Activated naive CD8-positive, alpha-beta T cell treated with anti-CD3 and anti-CD28 coated beads for 36 hours (primary cell): ENCODE data around the gene CCL17. TPM values are rescaled to one million over a fixed set of nuclear protein-coding genes. Genes with fewer than 3 reads are reported as not detected.
A peak's percentile ranks its signal among the peaks of the same experiment; 100 is the strongest.
"Not testable (repeated sequence)": the region's sequence is repeated elsewhere in the genome, so short reads cannot be mapped to it uniquely, and the experiment has no call there.

Experiments used
- DNase-seq: peaks from one replicate; pipeline ENCODE4 v3.0.0; 2021
- H3K27ac Mint-ChIP-seq: one replicate; pipeline ENCODE4 v1.8.0; 2022; ENCODE audit warnings: mild to moderate bottlenecking, moderate library complexity, mixed read lengths
- H3K27me3 Mint-ChIP-seq: one replicate; pipeline ENCODE4 v1.8.0; 2022; ENCODE audit warnings: mild to moderate bottlenecking, mixed read lengths
- H3K36me3 Mint-ChIP-seq: one replicate; pipeline ENCODE4 v1.8.0; 2021; ENCODE audit warnings: mild to moderate bottlenecking, mixed read lengths
- H3K4me1 Mint-ChIP-seq: one replicate; pipeline ENCODE4 v1.8.0; 2021; ENCODE audit warnings: mixed read lengths
- H3K4me3 Mint-ChIP-seq: one replicate; pipeline ENCODE4 v1.8.0; 2022; ENCODE audit warnings: mild to moderate bottlenecking, moderate library complexity, mixed read lengths
- H3K9me3 Mint-ChIP-seq: one replicate; pipeline ENCODE4 v1.8.0; 2022; ENCODE audit warnings: mixed read lengths
- total RNA-seq, 2 experiments: library from RNA; stranded (reverse); gene quantifications; one replicate each; pipeline ENCODE4 v1.2.3, GENCODE V29; 2021

CCL17 gene
- total RNA-seq, 2 experiments from 2014 or later: not detected

- no peaks in the 10 kb centered on the region for H3K9me3 Mint-ChIP-seq
- peaks cover 5% of the 10 kb centered on the region for H3K27me3 Mint-ChIP-seq
- peaks cover 9% of the 10 kb centered on the region for H3K4me1 Mint-ChIP-seq
- no peak for DNase-seq
- no peak overlapping the region for H3K4me3 Mint-ChIP-seq
- H3K27ac Mint-ChIP-seq: no peak overlapping the region
- no peaks in the 10 kb centered on the region for H3K36me3 Mint-ChIP-seq
Measured at GRCh38 chr16:57386381-57386951, 18.1 kb upstream of the CCL17 start.

GRCh38 chr16:57387598-57388354 lies 16.8 kb upstream of the CCL17 start:
- peaks cover 5% of the 10 kb centered on the region for H3K27me3 Mint-ChIP-seq
- no peaks in the 10 kb centered on the region for H3K9me3 Mint-ChIP-seq
- no peak overlapping the region for H3K4me3 Mint-ChIP-seq
- peaks cover 7% of the 10 kb centered on the region for H3K4me1 Mint-ChIP-seq
- no peak for DNase-seq
- no peaks in the 10 kb centered on the region for H3K36me3 Mint-ChIP-seq
- H3K27ac Mint-ChIP-seq: peak overlapping the region; percentile 7

DNA sequence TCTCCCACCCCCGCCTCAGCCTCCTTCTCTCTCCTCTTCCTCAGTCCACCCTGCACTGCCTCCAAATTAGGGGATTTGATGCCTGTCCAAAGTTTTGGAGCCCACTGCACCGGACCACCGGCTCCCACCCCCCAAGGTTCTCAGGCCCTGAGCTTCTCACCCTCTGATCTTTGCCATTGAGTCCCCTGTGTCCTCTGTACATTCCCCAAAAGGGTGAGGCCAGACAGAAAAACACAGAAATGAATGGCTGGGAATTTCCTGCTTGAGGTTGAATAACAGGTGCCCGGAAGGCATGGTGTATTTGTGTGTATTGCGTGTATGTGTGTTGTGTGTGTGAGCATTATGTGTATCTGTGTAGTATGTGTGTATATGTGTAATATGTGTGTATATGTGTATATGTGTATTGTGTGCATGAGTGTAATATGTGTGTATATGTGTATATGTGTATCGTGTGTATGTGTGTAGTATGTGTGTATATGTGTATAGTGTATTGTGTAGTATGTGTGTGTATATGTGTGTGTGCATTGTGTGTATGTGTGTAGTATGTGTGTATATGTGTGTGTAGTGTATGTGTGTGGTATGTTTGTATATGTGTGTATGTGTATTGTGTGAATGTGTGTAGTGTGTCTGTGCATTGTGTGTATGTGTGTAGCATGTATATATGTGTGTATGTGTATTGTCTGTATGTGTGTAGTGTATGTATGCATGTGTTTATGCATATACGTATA lies 16.0 kb upstream of the CCL17 start:
- no peak overlapping the region for H3K27ac Mint-ChIP-seq
- DNase-seq: no peak
- no peak overlapping the region for H3K4me3 Mint-ChIP-seq
- H3K36me3 Mint-ChIP-seq: no peaks in the 10 kb centered on the region
- H3K27me3 Mint-ChIP-seq: peaks cover 5% of the 10 kb centered on the region
- peaks cover 7% of the 10 kb centered on the region for H3K4me1 Mint-ChIP-seq
- no peaks in the 10 kb centered on the region for H3K9me3 Mint-ChIP-seq

DNA sequence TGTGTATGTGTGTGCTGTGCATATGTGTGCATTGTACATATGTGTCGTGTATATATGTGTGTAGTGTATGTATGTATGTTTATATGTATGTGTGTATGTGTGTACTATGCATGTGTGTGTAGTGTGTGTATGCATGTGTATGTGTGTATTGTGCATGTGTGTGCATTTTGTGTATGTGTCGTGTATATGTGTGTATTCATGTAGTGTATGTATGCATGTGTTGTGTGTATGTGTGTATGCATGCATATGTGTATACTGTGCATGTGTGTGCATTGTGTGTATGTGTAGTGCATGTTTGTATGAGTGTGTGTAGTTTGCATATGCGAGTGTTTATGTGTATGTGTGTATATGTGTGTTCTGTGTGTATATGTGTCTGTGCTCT lies 15.5 kb upstream of the CCL17 start:
- Mint-ChIP-seq H3K27ac (no peak overlapping the region), H3K9me3 (no peaks in the 10 kb centered on the region), H3K27me3 (peaks cover 5% of the 10 kb centered on the region), H3K36me3 (no peaks in the 10 kb centered on the region), H3K4me1 (peaks cover 7% of the 10 kb centered on the region), H3K4me3 (no peak overlapping the region)
- DNase-seq: no peak

GRCh38 chr16:57390636-57391295 lies 13.8 kb upstream of the CCL17 start:
- Mint-ChIP-seq H3K27me3 (peaks cover 5% of the 10 kb centered on the region), H3K4me3 (no peak overlapping the region), H3K4me1 (peaks cover 7% of the 10 kb centered on the region), H3K27ac (no peak overlapping the region), H3K9me3 (no peaks in the 10 kb centered on the region), H3K36me3 (no peaks in the 10 kb centered on the region)
- DNase-seq: no peak

DNA sequence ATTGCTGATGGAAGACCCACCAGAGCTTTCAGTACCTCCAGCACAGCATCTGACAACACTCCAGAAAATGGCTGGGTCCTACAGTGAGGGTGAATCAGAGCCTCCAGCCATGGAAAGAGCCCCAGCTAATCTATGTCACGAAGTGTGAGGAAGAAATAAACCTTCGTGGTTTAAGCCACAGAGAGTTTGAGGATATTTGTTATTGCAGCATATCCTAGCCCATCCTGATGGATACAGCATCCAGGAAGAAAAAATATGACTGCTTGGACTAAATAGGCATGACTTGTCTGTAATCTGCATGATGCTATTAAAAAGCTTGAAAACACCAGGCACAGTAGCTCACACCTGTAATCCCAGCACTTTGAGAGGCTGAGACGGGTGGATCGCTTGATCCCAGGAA lies 13.3 kb upstream of the CCL17 start:
- H3K4me1 Mint-ChIP-seq: peaks cover 7% of the 10 kb centered on the region
- peaks cover 5% of the 10 kb centered on the region for H3K27me3 Mint-ChIP-seq
- H3K36me3 Mint-ChIP-seq: no peaks in the 10 kb centered on the region
- no peak for DNase-seq
- no peaks in the 10 kb centered on the region for H3K9me3 Mint-ChIP-seq
- H3K27ac Mint-ChIP-seq: no peak overlapping the region
- no peak overlapping the region for H3K4me3 Mint-ChIP-seq

- Mint-ChIP-seq H3K9me3 (no peaks in the 10 kb centered on the region), H3K27ac (no peak overlapping the region), H3K4me1 (peaks cover 4% of the 10 kb centered on the region), H3K36me3 (no peaks in the 10 kb centered on the region), H3K27me3 (peaks cover 5% of the 10 kb centered on the region), H3K4me3 (no peak overlapping the region)
- DNase-seq: no peak
Measured at GRCh38 chr16:57391708-57392107, 12.9 kb upstream of the CCL17 start.

DNA sequence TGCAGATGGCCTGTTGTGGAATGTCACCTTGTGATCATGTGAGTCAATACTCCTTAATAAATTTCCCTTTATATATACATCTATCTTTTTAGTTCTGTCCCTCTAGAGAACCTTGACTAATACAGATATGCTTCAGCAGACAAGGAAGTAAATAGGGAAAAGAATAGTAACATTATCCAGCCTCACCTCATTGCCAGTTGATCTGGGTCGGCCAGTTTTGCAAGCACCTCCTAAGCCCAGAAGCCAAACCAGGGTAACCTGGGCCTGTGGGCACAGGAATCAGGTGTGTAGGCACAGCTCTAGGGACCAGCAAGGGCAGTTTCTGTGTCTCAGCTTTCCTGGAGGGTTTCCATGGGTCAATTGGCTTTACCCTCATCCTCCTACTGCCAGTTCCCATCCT lies 11.9 kb upstream of the CCL17 start:
- no peak overlapping the region for H3K27ac Mint-ChIP-seq
- no peak for DNase-seq

GRCh38 chr16:57394444-57394843 lies 10.1 kb upstream of the CCL17 start:
- no peak for DNase-seq
- H3K36me3 Mint-ChIP-seq: no peaks in the 10 kb centered on the region
- no peak overlapping the region for H3K4me3 Mint-ChIP-seq
- H3K9me3 Mint-ChIP-seq: no peaks in the 10 kb centered on the region
- H3K4me1 Mint-ChIP-seq: no peaks in the 10 kb centered on the region
- no peak overlapping the region for H3K27ac Mint-ChIP-seq
- H3K27me3 Mint-ChIP-seq: peaks cover 5% of the 10 kb centered on the region

More for the DNA sequence above, 11.9 kb upstream of the CCL17 start:
- H3K27me3 Mint-ChIP-seq: peaks cover 5% of the 10 kb centered on the region
- peaks cover 4% of the 10 kb centered on the region for H3K4me1 Mint-ChIP-seq
- H3K4me3 Mint-ChIP-seq: no peak overlapping the region
- H3K36me3 Mint-ChIP-seq: no peaks in the 10 kb centered on the region
- no peaks in the 10 kb centered on the region for H3K9me3 Mint-ChIP-seq

- DNase-seq: no peak
- no peaks in the 10 kb centered on the region for H3K9me3 Mint-ChIP-seq
- no peaks in the 10 kb centered on the region for H3K36me3 Mint-ChIP-seq
- no peak overlapping the region for H3K4me3 Mint-ChIP-seq
- H3K4me1 Mint-ChIP-seq: no peaks in the 10 kb centered on the region
- peaks cover 5% of the 10 kb centered on the region for H3K27me3 Mint-ChIP-seq
- H3K27ac Mint-ChIP-seq: no peak overlapping the region
Measured at GRCh38 chr16:57395026-57395425, 9.5 kb upstream of the CCL17 start.

- H3K27ac Mint-ChIP-seq: no peak overlapping the region
- no peak overlapping the region for H3K4me3 Mint-ChIP-seq
- no peak for DNase-seq
- no peaks in the 10 kb centered on the region for H3K9me3 Mint-ChIP-seq
- no peaks in the 10 kb centered on the region for H3K27me3 Mint-ChIP-seq
- H3K36me3 Mint-ChIP-seq: no peaks in the 10 kb centered on the region
- no peaks in the 10 kb centered on the region for H3K4me1 Mint-ChIP-seq
Measured at GRCh38 chr16:57396786-57397185, 7.8 kb upstream of the CCL17 start.

DNA sequence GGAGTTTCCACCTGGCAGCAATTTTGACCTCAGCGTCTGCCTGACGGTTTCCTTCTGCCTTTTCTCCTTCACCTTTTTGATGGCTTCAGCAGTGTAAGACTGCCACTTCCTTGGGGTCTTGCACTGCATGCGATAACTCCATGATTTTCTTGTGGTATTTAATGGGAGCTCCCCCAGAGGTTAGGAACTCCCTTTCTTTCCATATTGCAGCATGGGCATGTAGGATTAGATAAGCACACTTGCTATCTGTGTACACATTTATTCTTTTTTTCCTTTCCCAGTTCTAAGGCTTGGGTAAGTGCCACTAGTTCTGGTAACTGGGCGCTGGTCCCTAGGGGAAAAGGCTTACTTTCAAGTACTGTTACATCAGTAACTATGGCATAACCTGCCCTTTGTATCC lies 7.1 kb upstream of the CCL17 start:
- not testable (repeated sequence) for H3K4me1 Mint-ChIP-seq, DNase-seq, H3K36me3 Mint-ChIP-seq, H3K27ac Mint-ChIP-seq, H3K27me3 Mint-ChIP-seq, H3K4me3 Mint-ChIP-seq, H3K9me3 Mint-ChIP-seq

GRCh38 chr16:57401943-57402640 lies 2.5 kb upstream of the CCL17 start:
- no peaks in the 10 kb centered on the region for H3K9me3 Mint-ChIP-seq
- peaks cover 8% of the 10 kb centered on the region for H3K4me1 Mint-ChIP-seq
- H3K4me3 Mint-ChIP-seq: no peak overlapping the region
- H3K27me3 Mint-ChIP-seq: no peaks in the 10 kb centered on the region
- no peaks in the 10 kb centered on the region for H3K36me3 Mint-ChIP-seq
- no peak for DNase-seq
- H3K27ac Mint-ChIP-seq: no peak overlapping the region

- Mint-ChIP-seq H3K9me3 (no peaks in the 10 kb centered on the region), H3K27me3 (no peaks in the 10 kb centered on the region), H3K4me1 (peaks cover 8% of the 10 kb centered on the region), H3K27ac (no peak overlapping the region), H3K4me3 (no peak overlapping the region), H3K36me3 (no peaks in the 10 kb centered on the region)
- no peak for DNase-seq
Measured at GRCh38 chr16:57405097-57405496, 530 bp downstream of the CCL17 start.

DNA sequence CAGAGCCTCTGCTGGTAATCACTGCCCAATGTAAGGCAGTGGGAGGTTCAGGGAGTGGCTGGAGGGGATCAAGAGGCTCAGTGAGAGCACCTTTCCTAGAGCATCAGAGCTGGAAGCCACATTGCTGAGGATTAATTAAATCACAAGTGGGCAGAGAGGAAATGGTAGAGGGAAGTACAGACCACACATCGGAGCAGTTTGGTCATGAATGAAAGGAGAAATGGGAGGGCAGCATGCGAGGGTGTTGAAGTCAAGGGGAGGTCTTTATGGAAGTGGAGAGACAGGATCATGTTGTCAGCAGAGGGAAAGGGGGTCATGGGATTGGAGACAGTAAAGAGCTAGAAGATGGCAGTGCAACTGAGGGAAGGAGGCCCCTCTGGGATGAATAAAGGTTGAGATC lies 2.3 kb downstream of the CCL17 start:
- Mint-ChIP-seq H3K27ac (no peak overlapping the region), H3K4me1 (peaks cover 8% of the 10 kb centered on the region), H3K36me3 (no peaks in the 10 kb centered on the region), H3K27me3 (no peaks in the 10 kb centered on the region), H3K9me3 (no peaks in the 10 kb centered on the region), H3K4me3 (no peak overlapping the region)
- DNase-seq: no peak
